ENCODE results near the gene PTPN2. TPM values are rescaled to one million over a fixed set of nuclear protein-coding genes. Genes with fewer than 3 reads are reported as not detected.
A peak's percentile ranks its signal among the peaks of the same experiment; 100 is the strongest.

Gene PTPN2
- 35.8 and 44.7 TPM in 2 replicates for total RNA-seq (2021)
- Bru-seq, nascent RNA = percentile 82 among the genes with signal in this experiment
- percentile 68 among the genes with signal in this experiment for BruChase-seq, experiment 1, labeled RNA remaining after a 2-hour chase
- percentile 72 among the genes with signal in this experiment for BruChase-seq, experiment 2, labeled RNA remaining after a 6-hour chase
- long read RNA-seq, transcript PTPN2-201 (9 exons, 3,467 nt) = major isoform, 22 of 62 reads
- long read RNA-seq, transcript PTPN2-202 (10 exons, 1,706 nt) = minor isoform, 21 of 62 reads
- long read RNA-seq, partial matches to known transcripts = 5 of 62 reads
- long read RNA-seq, other reads (novel, unspliced or antisense) = 13 of 62 reads

DNA sequence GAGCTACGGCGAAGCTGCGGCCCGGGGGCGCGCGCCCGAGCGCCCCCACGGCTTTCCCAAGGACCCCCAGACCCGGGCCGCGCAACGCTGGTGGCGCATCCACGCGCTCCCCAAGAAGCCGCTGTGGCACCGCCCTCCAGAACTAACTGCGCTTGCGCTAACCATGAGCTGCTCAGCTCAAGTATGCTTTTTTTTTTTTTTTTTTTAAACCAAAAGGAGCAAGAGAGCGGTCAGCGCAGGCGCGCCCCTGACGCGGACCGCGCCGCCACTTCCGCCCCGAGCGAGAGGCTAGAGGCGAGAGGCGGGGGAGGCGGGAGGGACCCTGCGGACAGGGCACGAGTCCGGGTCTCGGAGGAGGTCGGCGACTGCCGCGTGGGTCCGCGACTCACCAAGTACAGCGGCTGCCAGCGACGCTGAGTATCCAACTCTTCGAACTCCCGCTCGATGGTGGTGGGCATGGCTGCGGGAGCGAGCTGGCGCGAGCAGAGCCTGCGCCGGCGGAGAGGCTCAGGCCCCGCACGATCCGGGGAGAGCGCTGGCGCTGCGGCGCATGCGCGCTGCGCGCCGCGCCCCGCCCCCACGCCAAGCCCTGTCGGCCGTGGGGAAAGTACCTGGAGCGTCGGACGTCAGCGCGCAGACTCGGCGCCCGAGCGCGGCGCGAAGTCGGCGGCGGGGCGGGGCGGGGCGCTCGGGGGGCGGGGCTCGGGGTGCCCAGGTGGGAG lies at the start of gene PTPN2:
Gene PTPN2 (minus strand): TSS at position 554 of the 722 bp plus-strand sequence. CDS start 96 bp downstream, at position 458.
- CTCF ChIA-PET = interaction anchor here (0.6 to 1.5 kb wide), 5 partner anchors 28 to 618 kb away, joined by 4 to 12 read pairs (median 5); no protein-coding TSS in a partner anchor
- no TSS peak for BruUV-seq (replicated peaks)

DNA sequence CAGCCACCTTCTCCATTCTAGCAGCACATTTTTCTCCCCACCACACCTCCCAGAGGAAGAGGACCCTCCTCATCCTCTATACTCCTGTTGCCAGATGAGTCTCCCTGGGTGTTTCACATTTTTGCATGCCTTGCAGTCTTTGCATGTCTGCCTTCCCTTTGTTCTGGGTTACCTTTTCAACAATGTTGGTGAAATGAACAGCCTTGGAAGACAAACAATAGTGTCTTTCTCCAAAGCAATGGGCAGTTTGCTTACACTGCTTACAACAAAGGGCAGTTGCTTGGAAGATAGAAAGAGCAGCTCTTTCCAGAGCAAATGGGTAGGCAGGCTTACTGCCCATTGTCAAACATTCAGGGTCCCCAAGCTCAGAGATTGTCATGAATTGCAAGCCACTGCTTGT lies 49.3 kb upstream of the PTPN2 start:
- H3K4me1 ChIP-seq (ENCODE audit: insufficient read depth, low read length, poor library complexity, severe bottlenecking) = no peaks in the 10 kb centered on the region
- POLR2A ChIA-PET (ENCODE audit: low non-redundant PET) = no interaction called here
- CTCF ChIA-PET = interaction anchor here (0.7 to 0.8 kb wide), 2 partner anchors 188 to 548 kb away, joined by 3 to 4 read pairs; no protein-coding TSS in a partner anchor
- no peak overlapping the region for H3K27ac ChIP-seq (ENCODE audit: low read depth, low read length, poor library complexity, severe bottlenecking)
- no peak for DNase-seq (ENCODE audit: low spot score)
- no peaks in the 10 kb centered on the region for H3K9me3 ChIP-seq (ENCODE audit: low read depth, low read length, poor library complexity, severe bottlenecking)
- no peaks in the 10 kb centered on the region for H3K36me3 ChIP-seq (ENCODE audit: insufficient read depth, low read length, poor library complexity, severe bottlenecking)
- H3K27me3 ChIP-seq (replicated peaks; ENCODE audit: insufficient read depth, low read depth, low read length, poor library complexity) = no peaks in the 10 kb centered on the region
- intact Hi-C loops (cut with micrococcal nuclease; ENCODE audit: unreplicated experiment) = loop anchor here (5.0 kb wide), 1 partner anchor 541 kb away; no protein-coding TSS in a partner anchor
- TF ChIP-seq, protein P1, sequence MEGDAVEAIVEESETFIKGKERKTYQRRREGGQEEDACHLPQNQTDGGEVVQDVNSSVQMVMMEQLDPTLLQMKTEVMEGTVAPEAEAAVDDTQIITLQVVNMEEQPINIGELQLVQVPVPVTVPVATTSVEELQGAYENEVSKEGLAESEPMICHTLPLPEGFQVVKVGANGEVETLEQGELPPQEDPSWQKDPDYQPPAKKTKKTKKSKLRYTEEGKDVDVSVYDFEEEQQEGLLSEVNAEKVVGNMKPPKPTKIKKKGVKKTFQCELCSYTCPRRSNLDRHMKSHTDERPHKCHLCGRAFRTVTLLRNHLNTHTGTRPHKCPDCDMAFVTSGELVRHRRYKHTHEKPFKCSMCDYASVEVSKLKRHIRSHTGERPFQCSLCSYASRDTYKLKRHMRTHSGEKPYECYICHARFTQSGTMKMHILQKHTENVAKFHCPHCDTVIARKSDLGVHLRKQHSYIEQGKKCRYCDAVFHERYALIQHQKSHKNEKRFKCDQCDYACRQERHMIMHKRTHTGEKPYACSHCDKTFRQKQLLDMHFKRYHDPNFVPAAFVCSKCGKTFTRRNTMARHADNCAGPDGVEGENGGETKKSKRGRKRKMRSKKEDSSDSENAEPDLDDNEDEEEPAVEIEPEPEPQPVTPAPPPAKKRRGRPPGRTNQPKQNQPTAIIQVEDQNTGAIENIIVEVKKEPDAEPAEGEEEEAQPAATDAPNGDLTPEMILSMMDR (conservative IDR thresholded peaks at IDR 0.05; ENCODE audit: low read depth, low read length) = no peak
- TF ChIP-seq EZH2 (IDR thresholded peaks at IDR 0.05; ENCODE audit: borderline replicate concordance, low read depth, low read length, poor library complexity, severe bottlenecking) = no peak
- H3K4me3 ChIP-seq (ENCODE audit: low read depth, low read length, poor library complexity, severe bottlenecking) = no peak overlapping the region
- BruUV-seq (replicated peaks) = no TSS peak

More for the DNA sequence above, at the start of gene PTPN2:
- Histone ChIP-seq H3K27me3 (replicated peaks; ENCODE audit: insufficient read depth, low read depth, low read length, poor library complexity) (no peaks in the 10 kb centered on the region), H3K36me3 (ENCODE audit: insufficient read depth, low read length, poor library complexity, severe bottlenecking) (no peaks in the 10 kb centered on the region), H3K27ac (ENCODE audit: low read depth, low read length, poor library complexity, severe bottlenecking) (peak within 1 kb of the TSS; percentile 99), H3K4me3 (ENCODE audit: low read depth, low read length, poor library complexity, severe bottlenecking) (peak within 1 kb of the TSS; percentile 89), H3K4me1 (ENCODE audit: insufficient read depth, low read length, poor library complexity, severe bottlenecking) (peaks cover 15% of the 10 kb centered on the region), H3K9me3 (ENCODE audit: low read depth, low read length, poor library complexity, severe bottlenecking) (no peaks in the 10 kb centered on the region)
- peak; percentile 94 for DNase-seq (ENCODE audit: low spot score)
- POLR2A ChIA-PET (ENCODE audit: low non-redundant PET) = interaction anchor here (0.5 to 0.9 kb wide), 5 partner anchors 18 to 761 kb away, joined by 3 to 12 read pairs (median 5); partner anchors contain the start of gene CEP192
- no peak for TF ChIP-seq EZH2 (IDR thresholded peaks at IDR 0.05; ENCODE audit: borderline replicate concordance, low read depth, low read length, poor library complexity, severe bottlenecking)
- TF ChIP-seq, protein P1 (conservative IDR thresholded peaks at IDR 0.05; ENCODE audit: low read depth, low read length) = no peak
- intact Hi-C loops (cut with micrococcal nuclease; ENCODE audit: unreplicated experiment) = loop anchor here (5.0 kb wide), 1 partner anchor 37 kb away; no protein-coding TSS in a partner anchor

DNA sequence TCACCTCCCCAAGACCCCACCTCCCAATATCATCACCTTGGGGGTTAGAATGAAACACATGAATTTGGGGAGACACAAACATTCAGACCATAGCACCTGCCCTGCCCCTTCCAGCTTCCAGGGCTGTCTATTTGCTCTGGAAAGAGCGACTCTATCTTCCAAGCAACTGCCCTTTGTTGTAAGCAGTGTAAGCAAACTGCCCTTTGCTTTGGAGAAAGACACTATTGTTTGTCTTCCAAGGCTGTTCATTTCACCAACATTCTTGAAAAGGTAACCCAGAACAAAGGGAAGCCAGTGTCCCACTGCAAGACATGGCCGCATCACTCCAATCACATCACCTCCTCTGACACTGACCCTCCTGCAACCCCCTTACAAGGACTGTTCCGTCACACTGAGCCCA lies 46.9 kb upstream of the PTPN2 start:
- POLR2A ChIA-PET (ENCODE audit: low non-redundant PET) = no interaction called here
- no peak for TF ChIP-seq EZH2 (IDR thresholded peaks at IDR 0.05; ENCODE audit: borderline replicate concordance, low read depth, low read length, poor library complexity, severe bottlenecking)
- TF ChIP-seq, protein P1 (conservative IDR thresholded peaks at IDR 0.05; ENCODE audit: low read depth, low read length) = no peak

More for the DNA sequence above, 46.9 kb upstream of the PTPN2 start:
- Histone ChIP-seq H3K4me1 (ENCODE audit: insufficient read depth, low read length, poor library complexity, severe bottlenecking) (no peaks in the 10 kb centered on the region), H3K9me3 (ENCODE audit: low read depth, low read length, poor library complexity, severe bottlenecking) (no peaks in the 10 kb centered on the region), H3K27me3 (replicated peaks; ENCODE audit: insufficient read depth, low read depth, low read length, poor library complexity) (no peaks in the 10 kb centered on the region), H3K4me3 (ENCODE audit: low read depth, low read length, poor library complexity, severe bottlenecking) (no peak overlapping the region), H3K36me3 (ENCODE audit: insufficient read depth, low read length, poor library complexity, severe bottlenecking) (no peaks in the 10 kb centered on the region), H3K27ac (ENCODE audit: low read depth, low read length, poor library complexity, severe bottlenecking) (no peak overlapping the region)
- CTCF ChIA-PET = no interaction called here
- intact Hi-C loops (cut with micrococcal nuclease; ENCODE audit: unreplicated experiment) = loop anchor here (5.0 kb wide), 1 partner anchor 539 kb away; no protein-coding TSS in a partner anchor
- no peak for DNase-seq (ENCODE audit: low spot score)
- no TSS peak for BruUV-seq (replicated peaks)

Measured in A673 (cell line).